ENCODE measurements around the gene DCLK1. TPM values are rescaled to one million over a fixed set of nuclear protein-coding genes. Genes with fewer than 3 reads are reported as not detected.

DCLK1 gene
- total and polyA plus RNA-seq, 4 donors, result 0.04 to 0.56 (median 0.20) TPM

Other genes with a start within 250 kb of the DCLK1 start
- gene SOHLH2, start 83.2 kb upstream of the DCLK1 start, total RNA-seq, result under 1 TPM in 1 of 2 donors, not detected in 1; 0.84 TPM
- not detected for gene SOHLH2, start 83.2 kb upstream of the DCLK1 start, polyA plus RNA-seq
- 1 to 10 TPM in 1 of 2 donors, not detected in 1; 2.1 TPM for gene CCDC169, start 166.4 kb upstream of the DCLK1 start, total RNA-seq
- not detected for gene CCDC169, start 166.4 kb upstream of the DCLK1 start, polyA plus RNA-seq
- 10 to 100 TPM; 14.9 to 15.3 TPM for gene SPART, start 215.0 kb upstream of the DCLK1 start, total RNA-seq
- 1 to 10 TPM; 6.9 to 7.2 TPM for gene SPART, start 215.0 kb upstream of the DCLK1 start, polyA plus RNA-seq